ENCODE measurements around the gene ADARB1.

DNA sequence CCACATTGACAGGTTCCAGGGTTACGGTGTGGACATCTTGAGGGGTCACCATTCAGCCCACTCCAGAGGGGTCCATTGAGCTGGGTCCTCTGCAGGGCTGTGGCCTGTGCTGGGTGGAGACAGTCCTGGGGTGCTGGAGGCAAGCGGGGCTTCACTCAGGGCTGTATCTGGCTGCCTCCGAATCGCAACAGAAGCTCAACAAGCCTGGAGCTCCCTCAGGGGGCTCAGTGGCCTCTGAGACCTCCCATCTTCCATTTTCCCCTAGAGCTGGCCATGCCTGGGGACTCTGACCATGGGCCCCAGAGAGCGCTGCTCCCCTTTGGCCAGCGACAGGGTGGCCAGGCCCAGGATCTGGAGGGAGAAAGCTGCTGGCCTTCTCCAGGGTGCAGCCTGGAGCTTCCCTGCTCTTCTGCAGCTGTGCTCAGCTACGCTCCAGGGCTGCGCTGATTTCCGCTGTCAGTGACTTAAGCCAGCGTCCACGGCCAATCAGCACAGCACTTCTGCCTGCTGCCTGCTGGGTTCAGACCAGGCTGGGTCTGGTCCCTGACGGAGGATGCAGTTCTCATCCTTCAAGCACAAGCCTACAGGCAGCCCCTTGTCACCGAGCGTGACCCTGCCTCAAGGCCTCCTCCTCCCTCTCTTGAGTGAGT lies 45.0 kb upstream of the ADARB1 start:
- TF ChIP-seq, protein P1, sequence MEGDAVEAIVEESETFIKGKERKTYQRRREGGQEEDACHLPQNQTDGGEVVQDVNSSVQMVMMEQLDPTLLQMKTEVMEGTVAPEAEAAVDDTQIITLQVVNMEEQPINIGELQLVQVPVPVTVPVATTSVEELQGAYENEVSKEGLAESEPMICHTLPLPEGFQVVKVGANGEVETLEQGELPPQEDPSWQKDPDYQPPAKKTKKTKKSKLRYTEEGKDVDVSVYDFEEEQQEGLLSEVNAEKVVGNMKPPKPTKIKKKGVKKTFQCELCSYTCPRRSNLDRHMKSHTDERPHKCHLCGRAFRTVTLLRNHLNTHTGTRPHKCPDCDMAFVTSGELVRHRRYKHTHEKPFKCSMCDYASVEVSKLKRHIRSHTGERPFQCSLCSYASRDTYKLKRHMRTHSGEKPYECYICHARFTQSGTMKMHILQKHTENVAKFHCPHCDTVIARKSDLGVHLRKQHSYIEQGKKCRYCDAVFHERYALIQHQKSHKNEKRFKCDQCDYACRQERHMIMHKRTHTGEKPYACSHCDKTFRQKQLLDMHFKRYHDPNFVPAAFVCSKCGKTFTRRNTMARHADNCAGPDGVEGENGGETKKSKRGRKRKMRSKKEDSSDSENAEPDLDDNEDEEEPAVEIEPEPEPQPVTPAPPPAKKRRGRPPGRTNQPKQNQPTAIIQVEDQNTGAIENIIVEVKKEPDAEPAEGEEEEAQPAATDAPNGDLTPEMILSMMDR (tag by site-specific recombination; IDR thresholded peaks at IDR 0.05), result no peak
- TF ChIP-seq ZNF560 (tag by site-specific recombination; IDR thresholded peaks at IDR 0.05; ENCODE audit: borderline replicate concordance) (no peak), YY1 (tag by site-specific recombination; IDR thresholded peaks at IDR 0.05) (no peak), ZBTB17 (tag by site-specific recombination; IDR thresholded peaks at IDR 0.05) (no peak), ZNF664 (tag by site-specific recombination; IDR thresholded peaks at IDR 0.05) (no peak), BCL11A (tag by site-specific recombination; IDR thresholded peaks at IDR 0.05; ENCODE audit: low read depth) (no peak), GLI4 (tag by site-specific recombination; IDR thresholded peaks at IDR 0.05) (no peak), SP2 (tag by site-specific recombination; IDR thresholded peaks at IDR 0.05) (no peak)
- TF ChIP-seq, protein P2, sequence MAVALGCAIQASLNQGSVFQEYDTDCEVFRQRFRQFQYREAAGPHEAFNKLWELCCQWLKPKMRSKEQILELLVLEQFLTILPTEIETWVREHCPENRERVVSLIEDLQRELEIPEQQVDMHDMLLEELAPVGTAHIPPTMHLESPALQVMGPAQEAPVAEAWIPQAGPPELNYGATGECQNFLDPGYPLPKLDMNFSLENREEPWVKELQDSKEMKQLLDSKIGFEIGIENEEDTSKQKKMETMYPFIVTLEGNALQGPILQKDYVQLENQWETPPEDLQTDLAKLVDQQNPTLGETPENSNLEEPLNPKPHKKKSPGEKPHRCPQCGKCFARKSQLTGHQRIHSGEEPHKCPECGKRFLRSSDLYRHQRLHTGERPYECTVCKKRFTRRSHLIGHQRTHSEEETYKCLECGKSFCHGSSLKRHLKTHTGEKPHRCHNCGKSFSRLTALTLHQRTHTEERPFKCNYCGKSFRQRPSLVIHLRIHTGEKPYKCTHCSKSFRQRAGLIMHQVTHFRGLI (tag by site-specific recombination; IDR thresholded peaks at IDR 0.05), result no peak
- TF ChIP-seq, protein P3, sequence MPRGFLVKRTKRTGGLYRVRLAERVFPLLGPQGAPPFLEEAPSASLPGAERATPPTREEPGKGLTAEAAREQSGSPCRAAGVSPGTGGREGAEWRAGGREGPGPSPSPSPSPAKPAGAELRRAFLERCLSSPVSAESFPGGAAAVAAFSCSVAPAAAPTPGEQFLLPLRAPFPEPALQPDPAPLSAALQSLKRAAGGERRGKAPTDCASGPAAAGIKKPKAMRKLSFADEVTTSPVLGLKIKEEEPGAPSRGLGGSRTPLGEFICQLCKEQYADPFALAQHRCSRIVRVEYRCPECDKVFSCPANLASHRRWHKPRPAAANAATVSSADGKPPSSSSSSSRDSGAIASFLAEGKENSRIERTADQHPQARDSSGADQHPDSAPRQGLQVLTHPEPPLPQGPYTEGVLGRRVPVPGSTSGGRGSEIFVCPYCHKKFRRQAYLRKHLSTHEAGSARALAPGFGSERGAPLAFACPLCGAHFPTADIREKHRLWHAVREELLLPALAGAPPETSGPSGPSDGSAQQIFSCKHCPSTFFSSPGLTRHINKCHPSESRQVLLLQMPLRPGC (tag by site-specific recombination; IDR thresholded peaks at IDR 0.05), result no peak
